Stimulated activated CD4-positive, alpha-beta T cell treated with anti-CD3 and anti-CD28 coated beads, Interleukin-1b, Interleukin-23, amount 100 ng/mL, for 48 hours (primary cell): ENCODE measurements around the gene PLK5.
"Not testable (repeated sequence)": the region's sequence is repeated elsewhere in the genome, so short reads cannot be mapped to it uniquely, and the experiment has no call there.

Experiments
- DNase-seq: peaks from one replicate; pipeline ENCODE4 v3.0.0-alpha.2; 2020

PLK5 gene

DNA sequence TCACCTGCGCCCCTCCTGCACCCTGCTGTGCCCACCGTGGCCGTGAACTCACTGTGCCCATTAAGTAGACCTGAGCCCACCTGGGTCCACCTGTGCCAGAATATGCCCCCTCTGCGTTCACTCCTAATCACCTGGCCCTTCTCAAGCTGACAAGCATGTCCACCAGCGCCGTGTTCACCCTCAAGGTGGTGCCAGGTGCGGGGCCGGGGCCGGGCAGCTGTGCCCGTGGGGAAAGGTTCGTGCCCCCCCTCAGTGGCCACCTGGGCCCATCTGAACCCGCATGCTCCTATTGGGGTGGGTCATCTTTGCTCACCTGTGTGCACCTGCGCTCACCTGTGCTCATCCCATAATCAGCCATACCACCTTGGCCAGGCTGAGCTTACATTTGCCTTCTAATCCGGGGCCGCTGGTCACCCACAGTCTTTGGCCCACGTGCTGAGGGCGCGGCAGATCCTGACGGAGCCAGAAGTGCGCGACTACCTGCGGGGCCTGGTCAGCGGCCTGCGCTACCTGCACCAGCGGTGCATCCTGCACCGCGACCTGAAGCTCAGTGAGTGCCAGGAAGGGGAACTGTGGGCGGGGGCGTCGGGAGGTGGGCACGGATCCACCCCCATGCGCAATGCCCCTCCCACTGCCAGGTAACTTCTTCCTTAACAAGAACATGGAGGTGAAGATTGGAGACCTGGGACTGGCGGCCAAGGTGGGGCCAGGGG is 2.3 kb downstream of the PLK5 start:
- DNase-seq: no peak

DNA sequence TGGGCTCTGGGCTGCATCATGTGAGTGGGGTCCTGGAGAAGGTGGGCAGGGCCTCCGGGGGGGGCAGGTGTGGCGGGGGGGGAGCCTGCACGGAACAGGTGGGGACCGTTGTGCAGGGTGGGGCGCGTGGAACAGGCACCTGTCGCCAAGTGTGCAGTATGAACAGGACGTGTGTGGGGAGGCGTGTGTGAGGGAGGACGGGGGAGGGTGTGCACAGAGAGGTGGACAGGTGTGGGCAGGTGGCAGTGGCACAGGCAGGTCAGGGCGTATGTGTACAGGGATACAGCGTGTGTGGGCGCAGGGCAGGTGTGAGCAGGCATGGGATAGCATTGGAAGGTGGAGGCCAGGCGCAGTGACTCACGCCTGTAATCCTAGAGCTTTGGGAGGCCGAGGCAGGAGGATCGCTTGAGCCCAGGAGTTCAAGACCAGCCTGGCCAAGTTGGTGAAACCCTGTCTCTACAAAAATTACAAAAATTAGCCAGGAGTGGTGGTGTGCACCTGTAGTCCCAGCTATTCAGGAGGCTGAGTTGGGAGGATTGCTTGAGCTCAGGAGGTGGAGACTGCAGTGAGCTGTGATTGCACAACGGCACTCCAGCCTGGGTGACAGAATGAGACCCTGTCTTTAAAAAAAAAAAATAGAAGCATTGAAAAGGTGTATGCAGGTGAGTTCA is 3.2 kb downstream of the PLK5 start:
- DNase-seq: no peak

DNA sequence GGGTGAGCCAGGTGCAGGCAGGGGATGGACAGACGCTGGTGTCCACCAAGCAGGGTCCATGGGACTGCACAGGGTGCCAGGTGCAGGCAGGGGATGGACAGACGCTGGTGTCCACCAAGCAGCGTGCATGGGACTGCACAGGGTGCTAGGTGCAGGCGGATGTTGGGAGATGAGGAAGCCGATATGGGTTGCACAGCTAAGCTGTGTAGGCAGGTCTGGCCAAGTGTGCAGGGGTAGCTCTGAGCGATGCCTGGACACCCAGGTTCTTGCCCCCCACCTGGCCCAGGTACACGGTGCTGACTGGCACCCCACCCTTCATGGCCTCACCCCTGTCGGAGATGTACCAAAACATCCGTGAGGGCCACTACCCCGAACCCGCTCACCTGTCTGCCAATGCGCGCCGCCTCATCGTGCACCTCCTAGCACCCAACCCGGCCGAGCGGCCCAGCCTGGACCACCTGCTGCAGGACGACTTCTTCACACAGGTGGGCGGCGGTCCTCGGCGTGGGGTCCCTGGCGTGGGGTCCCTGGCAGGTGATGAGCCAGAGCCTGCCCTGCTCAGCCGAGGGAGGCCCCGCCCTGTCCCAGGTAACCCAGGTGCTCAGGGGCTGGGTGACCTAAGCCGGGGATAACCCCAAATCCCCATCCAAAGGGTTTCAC is 3.9 kb downstream of the PLK5 start:
- DNase-seq: no peak

DNA sequence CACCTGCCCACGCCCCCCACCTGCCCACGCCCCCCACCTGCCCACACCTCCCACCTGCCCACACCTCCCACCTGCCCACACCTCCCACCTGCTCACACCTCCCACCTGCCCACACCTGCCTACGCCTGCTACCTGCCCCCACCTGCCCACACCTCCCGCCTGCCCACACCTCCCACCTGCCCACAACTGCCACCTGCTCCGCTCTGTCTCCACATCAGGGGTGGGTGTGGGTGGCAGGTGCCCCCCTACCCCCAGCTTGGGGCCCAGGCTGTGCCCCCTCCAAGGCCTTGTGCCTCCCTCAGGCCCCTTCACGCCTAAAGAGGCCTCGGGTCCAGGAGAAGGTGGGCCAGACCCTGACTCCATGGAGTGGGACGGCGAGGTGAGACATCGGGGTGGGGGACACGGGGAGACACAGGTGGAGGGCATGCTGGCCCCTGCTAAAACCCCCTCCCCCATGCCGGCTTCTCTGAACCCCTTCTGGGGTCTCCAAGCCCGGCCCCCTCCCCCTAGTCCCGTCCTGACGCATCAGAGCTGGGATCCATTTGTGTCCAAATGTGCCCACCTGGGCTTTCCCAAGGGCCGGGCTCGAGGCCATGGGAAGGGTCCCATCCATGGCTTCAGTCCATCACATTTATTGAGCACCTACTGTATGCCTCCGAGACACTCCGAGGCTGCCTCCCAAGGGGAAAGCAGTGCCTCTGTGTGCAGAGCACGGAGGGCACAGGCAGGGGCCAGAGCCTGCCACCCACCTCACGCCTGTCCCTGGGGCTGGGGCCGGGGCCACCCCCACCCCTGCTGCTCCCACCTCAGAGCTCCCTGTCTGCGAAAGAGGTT is 4.9 kb downstream of the PLK5 start:
- no peak for DNase-seq

DNA sequence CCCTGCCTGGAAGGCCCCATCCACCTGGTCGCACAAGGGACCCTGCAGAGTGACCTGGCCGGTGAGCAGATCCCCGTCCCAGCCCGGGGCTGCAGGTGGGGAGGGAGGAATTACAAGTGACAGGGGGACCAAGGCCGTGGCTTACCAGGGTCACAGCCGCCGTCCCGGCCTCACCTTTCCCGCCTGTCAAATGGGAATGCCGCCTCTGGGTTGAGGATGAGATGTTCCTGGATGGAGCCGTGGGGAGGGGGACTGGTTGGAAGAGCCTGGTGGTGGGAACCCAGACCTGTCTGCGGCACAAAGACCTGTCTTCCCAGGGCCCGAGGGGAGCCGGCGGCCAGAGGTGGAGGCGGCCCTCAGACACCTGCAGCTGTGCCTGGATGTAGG is 5.5 kb downstream of the PLK5 start:
- DNase-seq: no peak

DNA sequence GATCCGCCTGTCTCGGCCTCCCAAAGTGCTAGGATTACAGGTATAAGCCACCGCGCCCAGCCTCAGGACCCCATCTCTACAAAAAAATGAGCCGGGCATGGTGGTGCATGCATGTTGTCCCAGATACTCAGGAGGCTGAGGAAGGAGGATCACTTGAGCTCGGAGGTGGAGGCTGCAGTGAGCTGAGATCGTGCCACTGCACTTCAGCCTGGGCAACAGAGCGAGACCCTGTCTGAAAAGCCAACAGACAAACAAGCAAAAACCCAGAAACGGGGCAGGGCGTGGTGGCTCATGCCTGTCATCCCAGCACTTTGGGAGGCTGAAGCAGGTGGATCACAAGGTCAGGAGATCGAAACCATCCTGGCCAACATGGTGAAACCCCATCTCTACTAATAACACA is 7.0 kb downstream of the PLK5 start:
- DNase-seq: not testable (repeated sequence)

DNA sequence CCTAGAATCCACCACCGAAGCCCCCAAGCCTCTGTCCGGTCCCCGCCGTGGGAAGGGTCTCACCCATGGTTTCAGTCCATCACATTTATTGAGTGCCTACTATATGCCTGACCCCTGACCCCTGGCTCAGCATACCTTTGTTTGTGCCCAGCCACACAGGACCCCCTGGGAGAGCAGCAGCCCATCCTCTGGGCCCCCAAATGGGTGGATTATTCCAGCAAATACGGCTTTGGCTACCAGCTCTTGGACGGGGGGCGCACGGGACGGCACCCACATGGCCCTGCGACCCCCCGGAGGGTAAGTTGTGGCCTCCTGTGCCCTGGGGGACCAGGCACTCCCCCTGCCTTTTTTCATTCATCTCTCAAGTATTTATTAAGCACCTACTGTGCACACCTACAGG is 7.7 kb downstream of the PLK5 start:
- no peak for DNase-seq

DNA sequence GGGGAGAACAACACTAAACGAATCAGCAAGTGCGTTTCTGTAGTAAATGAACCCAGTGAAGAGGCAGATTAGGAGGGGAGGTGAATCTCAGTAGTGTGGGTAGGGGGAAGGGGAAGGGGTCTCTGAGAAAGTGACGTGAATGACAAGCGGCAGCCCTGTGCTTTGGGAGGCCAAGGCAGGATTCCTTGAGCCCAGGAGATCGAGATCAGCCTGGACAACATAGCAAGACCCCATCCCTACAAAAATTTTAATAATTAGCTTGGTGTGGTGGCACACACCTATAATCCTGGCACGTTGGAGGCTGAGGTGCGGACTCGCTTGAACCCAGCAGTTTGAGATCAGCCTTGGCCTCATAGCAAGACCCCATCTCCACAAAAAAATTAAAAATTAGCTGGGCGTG is 8.1 kb downstream of the PLK5 start:
- DNase-seq: no peak

DNA sequence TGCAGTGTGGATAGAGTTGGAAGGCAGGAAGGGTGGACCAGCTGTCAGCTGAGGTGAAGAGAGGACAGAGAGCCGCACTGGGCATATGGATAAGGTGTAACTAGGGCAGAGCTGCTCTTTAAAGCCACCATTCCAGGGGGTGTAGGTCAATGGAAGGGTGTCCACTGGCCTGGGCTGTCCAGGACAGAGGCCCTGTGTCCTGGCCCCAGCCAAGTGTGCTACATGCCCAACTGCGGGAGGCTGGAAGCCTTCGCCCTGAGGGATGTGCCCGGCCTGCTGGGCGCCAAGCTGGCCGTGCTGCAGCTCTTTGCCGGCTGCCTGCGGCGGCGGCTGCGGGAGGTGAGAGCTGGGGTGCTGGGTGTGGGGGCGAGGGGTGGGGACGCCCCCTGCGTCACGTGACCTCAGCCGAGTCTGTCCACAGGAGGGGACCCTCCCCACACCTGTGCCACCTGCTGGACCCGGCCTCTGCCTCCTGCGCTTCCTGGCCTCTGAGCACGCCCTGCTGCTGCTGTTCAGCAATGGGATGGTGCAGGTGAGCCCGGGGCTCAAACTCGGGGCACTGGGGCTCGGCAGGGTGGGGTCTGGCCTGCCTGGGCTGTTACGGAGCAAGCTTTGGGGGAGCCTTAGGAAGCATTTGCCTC is 9.8 kb downstream of the PLK5 start:
- DNase-seq: no peak

DNA sequence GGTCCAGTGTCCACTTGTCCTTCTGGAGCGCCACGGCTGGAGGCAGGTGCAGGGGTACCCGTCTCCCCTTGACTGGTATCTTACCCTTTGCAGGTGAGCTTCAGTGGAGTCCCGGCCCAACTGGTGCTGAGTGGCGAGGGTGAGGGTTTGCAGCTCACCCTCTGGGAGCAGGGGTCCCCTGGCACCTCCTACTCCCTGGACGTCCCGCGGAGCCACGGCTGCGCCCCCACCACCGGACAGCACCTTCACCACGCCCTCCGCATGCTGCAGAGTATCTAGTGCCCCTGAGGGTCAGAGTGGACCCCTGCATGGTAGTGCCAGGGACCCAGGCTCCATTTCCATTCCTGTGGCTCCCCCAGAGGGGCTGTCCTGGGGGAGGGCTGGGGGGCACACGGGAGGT is 11.1 kb downstream of the PLK5 start:
- no peak for DNase-seq

DNA sequence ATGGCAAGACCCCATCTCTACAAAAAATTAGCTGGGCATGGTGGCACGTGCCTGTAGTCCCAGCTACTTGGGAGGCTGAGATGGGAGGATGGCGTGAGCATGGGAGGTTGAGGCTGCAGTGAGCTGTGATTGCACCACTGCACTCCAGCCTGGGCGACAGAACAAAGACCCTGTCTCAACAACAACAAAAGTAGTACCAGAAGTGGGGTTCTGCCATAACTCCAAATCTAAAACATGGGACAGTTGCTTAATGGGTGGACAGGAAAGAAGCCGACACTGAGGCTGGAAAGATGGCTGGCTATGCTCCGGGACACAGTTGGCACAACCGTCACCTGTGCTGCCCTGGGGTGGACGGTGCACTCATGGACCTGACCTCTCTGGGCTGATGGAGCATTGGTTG is 11.8 kb downstream of the PLK5 start:
- not testable (repeated sequence) for DNase-seq

DNA sequence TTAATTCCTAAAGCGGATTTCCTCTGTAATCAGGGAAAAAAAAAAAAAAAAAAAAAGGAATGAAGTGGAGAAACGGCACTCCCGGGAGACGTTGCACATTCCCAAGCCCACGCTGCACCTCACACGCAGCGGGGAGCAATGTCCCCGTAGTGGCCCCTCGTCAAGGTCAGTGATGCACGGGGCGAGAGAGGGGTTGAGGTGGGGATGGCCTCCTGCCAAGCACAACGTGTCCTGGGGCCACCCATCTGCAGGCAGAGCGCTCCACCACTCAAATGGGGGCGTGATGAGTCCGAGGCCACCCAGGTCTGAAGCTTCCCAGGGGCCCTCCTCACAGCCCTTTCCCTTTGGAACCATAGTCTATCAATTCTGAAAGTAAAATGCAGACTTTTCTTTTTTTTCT is 15.1 kb downstream of the PLK5 start:
- no peak for DNase-seq

DNA sequence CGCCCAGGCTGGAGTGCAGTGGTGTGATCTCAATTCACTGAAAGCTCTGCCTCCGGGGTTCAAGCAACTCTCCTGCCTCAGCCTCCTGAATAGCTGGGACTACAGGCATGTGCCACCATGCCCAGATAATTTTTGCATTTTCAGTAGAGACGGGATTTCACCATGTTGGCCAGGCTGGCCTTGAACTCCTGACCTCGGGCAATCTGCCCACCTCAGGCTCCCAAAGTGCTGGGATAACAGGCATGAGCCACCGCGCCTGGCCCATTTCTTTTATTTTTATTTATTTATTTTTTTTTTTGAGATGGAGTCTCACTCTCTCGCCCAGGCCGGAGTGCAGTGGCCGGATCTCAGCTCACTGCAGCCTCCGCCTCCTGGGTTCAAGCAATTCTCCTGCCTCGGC is 15.9 kb downstream of the PLK5 start:
- not testable (repeated sequence) for DNase-seq

DNA sequence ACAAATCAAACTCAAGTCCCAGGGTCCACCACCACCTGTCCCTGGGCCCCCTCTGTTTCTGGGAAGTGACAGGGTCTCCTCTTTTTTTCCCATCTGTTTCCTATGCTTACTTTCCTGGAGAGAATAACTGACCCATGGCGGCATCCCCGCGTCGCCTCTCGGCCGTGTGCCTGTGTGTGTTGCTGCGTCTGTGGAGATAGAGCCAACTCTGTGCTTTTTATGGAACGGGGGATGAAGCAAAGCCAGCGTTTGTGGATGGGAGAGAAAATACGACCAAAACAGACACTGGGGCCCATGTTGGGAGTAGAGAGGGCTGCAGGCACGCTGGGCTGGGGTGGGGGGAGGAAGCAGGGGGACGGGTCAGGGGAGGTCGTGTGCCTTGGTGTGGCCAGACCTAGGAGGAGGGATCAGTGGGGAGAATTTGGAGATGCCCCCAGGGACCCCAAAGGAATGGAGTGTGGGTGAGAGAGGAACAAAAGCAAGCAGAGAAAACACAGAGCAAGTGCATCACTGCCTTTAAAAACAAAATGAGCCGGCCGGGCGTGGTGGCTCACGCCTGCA is 16.6 kb downstream of the PLK5 start:
- DNase-seq: no peak

DNA sequence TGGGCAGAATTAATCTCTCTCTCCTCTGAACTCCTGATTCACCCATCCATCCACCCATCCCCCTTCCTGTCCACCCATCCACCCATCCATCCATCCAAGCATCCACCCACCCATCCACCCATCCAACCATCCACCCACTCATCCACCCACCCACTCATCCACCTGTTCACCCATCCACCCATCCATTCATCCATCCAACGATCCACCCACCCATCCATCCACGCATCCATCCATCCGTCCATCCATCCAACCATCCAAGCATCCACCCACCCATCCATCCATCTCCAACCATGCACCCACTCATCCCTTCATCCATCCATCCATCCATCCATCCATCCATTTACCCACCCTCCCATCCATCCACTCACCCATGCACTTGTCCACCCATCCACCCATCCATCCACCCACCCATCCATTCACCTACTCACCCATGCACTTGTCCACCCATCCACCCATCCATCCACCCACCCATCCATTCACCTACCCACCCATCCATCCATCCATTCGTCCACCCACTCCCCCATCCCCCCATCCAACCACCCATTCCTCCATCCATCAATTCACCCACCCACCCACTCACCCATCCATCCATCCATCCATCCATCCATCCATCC is 25.6 kb downstream of the PLK5 start:
- no peak for DNase-seq

DNA sequence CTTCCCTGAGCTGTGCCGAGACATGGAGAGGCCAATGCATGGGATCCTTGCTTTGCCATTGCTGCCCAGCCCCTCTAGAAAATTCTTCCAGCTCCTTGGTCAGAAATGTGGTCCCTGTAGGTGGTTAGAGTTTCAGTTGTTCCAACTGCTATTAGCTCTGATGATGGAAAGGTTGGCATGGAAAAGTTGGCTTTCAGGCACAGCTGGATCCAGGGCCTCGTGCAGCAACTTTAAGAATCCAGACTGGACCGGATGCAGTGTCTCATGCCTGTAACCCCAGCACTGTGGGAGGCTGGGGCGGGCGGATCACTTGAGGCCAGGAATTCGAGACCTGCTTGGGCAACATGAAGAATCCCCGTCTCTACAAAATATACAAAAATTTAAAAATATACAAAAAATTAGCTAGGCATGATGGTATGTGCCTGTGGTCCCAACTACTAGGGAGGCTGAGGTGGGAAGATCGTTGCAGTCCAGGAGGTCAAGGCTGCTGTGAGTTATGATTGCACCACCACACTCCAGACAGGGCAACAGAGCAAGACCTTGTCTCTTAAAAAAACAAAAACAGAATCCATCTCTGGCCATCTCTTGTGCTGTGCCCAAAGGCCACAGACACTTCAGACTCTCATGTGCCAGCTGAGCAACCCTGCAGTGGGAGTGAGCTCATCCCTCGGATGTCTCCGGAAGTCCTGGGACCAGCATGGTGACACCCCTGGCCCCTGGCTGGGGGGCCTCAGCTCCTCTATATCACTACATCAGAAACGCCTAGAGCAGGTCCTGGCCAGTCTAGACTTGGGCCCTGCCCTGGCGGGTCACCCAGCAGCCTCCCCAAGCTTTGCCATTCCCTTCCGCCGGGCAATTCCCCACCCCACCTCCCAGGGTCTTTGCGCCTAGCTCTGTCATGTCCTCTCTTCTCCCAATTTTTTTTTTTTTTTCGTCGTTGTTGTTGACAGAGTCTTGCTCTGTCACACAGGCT is 27.5 kb downstream of the PLK5 start:
- no peak for DNase-seq

DNA sequence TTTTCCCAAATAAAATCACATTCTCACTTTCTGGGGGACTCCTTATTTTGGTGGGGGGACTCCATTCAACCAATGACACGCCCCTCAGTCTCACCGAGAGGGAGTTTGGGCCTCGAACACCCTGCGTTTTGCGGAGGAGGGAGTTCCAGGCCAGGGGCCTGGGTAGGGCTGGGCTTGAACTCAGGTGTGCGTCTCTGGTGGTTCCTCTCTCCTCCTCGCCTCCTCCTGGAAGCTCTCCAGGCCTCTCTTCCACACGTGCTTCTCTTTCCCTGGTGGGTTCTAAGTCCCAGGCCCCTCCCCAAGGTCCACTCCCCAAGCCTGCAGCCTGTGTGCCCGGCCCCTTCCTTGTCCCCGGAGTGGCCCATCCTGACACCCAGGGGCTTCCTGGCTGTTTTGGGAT is 29.5 kb downstream of the PLK5 start:
- no peak for DNase-seq

DNA sequence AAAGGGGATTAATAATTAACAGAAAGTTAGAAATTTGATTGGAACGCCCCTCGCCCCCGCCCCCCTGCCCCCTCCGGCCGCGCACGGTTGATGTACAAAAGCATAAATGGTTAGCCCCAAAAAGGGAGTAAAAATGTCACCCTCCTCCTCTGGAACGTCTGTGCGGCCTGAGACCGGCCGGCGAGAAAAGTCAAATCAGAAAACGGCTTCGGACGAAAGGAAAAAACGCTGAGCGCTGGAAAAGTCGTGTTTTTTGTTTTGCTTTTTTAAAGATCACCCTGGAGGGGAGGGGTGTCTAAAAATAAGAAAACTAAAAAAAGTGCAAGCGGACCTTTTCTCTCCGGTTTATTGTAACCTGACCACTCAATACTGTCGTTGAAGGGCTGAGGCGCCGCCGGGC is 31.1 kb downstream of the PLK5 start:
- no peak for DNase-seq

DNA sequence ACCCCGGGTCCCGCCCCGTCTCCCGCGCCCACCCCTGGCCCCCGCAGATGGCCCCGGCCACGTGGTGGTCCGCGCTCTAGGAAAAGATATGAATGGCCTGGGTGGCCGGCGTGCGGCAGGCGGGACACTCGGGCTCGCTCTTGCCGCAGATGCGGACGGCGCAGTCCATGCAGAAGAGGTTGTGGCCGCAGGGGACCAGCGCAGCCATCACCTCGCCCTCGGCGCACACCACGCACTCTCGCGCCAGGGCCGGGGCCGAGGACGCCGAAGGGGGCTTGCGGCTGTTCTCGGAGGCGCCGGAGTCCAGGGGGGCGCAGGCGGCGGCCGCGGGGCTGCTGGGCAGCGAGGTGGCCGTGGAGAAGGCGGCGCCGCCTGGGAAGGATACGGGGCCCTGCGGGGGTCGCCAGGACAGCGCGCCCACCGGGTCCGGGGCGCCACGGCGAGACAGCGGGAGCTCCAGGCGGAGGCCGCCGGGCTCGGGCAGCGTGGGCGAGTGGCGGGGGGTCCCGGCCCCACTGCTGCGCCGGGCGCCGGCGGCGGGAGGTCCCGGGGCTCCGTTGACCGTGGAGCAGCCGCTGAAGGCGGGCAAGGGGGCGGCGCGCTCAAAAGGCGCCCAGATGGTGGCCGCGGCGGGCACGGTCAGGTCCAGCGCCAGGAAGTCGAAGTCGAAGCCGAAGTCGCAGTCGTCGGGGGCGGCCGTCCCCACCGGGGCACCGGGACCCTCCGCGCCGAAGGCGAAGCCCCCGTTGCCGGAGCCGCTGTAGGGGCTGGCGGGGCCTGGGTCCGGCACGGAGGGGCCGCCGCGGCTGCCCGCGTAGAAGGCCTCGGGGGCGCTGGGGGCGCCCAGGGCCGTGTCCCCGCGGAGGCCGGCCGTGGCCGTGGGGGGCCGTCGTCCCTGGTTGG is 31.9 kb downstream of the PLK5 start:
- DNase-seq: no peak
